T-helper 1 cell (primary cell): ENCODE results near the gene TROAP.
"Not testable (repeated sequence)": the region's sequence is repeated elsewhere in the genome, so short reads cannot be mapped to it uniquely, and the experiment has no call there.

Experiments used
- DNase-seq, 5 donors: peaks; one replicate each; pipeline ENCODE4 v3.0.0-alpha.2; 2012 to 2020

The TROAP gene

DNA sequence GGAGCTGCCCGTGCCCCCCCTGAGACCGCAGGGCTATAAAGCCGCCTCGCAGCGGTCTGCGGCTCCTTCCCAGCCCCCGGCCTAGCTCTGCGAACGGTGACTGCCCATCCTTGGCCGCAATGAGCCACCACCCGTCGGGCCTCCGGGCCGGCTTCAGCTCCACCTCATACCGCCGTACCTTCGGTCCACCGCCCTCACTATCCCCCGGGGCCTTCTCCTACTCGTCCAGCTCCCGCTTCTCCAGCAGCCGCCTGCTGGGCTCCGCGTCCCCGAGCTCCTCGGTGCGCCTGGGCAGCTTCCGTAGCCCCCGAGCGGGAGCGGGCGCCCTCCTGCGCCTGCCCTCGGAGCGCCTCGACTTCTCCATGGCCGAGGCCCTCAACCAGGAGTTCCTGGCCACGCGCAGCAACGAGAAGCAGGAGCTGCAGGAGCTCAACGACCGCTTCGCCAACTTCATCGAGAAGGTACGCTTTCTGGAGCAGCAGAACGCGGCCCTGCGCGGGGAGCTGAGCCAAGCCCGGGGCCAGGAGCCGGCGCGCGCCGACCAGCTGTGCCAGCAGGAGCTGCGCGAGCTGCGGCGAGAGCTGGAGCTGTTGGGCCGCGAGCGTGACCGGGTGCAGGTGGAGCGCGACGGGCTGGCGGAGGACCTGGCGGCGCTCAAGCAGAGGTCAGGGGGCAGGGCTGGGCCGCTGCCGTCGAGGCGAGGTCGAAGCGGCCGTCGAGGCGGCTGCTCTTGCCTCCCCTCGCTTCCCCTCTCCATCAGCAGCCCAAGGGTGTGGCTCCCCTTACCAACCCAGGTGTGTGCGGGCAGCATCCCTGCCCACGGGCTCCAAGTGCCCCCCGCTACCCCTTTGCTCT, 27.7 kb upstream of the TROAP start, which contains the start of gene PRPH:
PRPH (plus strand) TSS at position 66 of the 855 bp plus-strand sequence; CDS start at position 120, 54 bp downstream.
- no peak for DNase-seq

DNA sequence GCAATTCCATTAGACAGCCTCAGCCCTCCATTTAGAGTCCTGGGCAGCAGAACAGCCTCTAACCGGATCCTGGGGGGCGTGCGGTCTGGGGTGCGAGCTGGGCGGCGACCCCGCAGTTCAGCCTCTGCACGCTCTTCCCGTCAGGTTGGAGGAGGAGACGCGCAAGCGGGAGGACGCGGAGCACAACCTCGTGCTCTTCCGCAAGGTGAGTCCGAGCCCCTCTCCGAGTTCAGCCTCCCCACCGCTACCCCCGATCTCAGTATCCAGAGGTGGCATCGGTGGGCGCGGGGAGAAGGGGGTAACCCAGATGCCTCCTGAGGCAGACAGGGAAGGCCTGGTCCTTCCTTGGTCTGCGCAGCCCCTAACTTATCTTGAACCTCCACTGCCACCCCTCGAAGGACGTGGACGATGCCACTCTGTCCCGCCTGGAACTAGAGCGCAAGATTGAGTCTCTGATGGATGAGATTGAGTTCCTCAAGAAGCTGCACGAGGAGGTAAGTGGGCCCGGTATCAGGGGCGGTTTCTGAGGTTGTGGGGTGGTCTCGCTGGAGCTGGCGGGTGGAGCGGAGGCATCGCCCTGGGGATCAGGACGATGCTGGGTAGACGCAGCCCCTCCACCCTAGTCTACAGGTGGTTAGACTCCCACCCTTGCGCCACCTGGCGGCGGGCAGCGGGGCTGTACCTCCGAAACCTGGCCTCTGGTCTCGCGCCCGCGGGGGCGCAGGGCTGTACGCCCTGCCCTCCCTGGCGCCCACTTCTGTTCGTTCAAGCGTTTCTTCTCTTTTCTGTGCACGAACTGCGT, 26.8 kb upstream of the TROAP start:
- peak; percentile 33 to 60 (median 56) for DNase-seq

DNA sequence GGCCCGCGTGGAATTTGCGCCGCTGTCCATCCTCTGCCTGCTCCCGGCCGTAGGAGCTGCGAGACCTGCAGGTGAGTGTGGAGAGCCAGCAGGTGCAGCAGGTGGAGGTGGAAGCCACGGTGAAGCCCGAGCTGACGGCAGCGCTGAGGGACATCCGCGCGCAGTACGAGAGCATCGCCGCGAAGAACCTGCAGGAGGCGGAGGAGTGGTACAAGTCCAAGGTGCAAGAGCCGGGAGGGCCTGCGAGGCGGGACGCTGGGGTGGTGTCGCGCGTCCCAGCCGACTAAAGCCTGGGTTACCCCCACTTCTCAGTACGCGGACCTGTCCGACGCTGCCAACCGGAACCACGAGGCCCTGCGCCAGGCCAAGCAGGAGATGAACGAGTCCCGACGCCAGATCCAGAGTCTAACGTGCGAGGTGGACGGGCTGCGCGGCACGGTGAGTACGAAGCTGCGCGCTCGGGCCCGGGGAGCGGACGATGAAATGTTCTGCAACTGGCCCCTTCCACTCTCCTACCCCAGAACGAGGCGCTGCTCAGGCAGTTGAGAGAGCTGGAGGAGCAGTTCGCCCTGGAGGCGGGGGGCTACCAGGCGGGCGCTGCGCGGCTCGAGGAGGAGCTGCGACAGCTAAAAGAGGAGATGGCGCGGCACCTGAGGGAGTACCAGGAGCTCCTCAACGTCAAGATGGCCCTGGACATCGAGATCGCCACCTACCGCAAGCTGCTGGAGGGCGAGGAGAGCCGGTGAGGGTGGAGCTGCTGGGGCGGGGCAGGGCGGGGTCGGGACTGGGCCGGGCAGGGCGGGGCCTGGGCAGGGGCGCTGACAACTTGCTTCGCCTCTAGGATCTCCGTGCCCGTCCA, 26.0 kb upstream of the TROAP start:
- peak in 3 of 5 donors; percentile 16 to 56 (median 24) for DNase-seq

DNA sequence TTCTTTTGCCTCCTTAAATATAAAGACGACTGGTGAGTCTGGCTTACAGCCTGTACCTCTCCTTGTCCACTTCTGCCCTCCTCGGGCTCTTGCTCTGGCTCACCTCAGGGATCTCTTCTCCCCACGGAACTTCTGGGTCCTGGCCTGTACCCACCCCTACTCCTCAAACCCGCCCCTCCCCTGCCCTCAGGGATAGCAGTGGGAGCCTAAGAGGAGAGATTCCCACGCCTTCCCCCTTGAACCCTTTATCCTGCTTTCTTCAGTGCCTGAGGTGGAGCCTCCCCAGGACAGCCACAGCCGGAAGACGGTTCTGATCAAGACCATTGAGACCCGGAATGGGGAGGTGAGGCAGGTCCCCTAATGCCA, 25.4 kb upstream of the TROAP start:
- no peak for DNase-seq

DNA sequence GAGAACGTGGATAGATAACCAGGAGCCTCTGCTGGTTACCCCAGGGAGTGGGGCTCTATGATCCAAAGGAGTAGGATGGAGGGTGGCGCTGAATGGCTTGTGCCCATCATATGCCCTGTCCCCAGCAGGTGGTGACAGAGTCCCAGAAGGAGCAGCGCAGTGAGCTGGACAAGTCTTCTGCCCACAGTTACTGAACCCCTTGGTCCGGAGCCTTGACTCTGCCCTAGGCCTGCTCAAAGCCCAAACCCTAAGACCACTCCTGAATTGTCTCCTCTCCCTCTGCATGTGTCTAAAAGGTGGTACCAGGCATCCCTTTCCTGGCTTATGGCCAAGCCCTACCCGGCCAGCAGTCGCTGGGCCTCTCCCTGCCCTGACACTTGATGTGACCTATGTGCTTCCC, 24.9 kb upstream of the TROAP start:
- no peak for DNase-seq

DNA sequence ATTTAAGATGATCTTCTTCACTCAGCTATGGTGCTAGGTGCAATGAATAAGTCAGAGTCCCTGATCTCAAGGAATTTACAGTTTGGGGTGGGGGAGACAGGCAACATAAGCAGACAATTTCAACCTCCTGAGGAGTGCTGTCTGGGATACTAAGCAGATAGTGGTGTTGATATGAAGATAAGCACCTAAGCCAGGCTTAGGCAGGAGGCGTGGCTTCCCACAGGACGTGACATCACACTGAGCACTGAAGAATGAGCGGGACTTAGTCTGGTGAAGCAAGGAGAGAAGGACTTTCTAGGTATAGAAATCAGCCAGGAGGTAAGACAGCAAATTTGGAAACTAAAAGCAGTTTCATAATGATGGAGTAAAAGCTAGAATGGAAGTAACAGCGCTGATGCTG, 21.3 kb upstream of the TROAP start:
- peak in 1 of 5 donors; percentile 61 for DNase-seq

DNA sequence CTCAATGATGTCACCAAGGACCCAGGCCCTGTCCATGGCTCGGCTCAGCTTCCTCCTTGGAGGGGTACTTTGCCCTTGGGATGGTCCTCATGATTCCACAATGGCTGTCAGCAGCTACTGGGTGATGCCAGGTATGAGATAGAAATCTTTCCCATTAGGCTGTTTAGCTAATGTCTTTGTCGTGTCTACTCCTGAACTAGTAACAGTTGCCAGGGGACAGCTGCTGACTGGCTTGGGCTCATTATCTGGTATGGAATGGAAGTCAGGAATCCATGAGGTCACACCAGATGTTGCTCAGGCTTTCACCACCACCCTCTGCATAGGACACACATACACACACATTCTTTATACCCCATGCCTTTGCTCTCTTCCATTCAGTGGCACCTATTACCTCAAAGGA, 18.9 kb upstream of the TROAP start:
- DNase-seq: no peak

DNA sequence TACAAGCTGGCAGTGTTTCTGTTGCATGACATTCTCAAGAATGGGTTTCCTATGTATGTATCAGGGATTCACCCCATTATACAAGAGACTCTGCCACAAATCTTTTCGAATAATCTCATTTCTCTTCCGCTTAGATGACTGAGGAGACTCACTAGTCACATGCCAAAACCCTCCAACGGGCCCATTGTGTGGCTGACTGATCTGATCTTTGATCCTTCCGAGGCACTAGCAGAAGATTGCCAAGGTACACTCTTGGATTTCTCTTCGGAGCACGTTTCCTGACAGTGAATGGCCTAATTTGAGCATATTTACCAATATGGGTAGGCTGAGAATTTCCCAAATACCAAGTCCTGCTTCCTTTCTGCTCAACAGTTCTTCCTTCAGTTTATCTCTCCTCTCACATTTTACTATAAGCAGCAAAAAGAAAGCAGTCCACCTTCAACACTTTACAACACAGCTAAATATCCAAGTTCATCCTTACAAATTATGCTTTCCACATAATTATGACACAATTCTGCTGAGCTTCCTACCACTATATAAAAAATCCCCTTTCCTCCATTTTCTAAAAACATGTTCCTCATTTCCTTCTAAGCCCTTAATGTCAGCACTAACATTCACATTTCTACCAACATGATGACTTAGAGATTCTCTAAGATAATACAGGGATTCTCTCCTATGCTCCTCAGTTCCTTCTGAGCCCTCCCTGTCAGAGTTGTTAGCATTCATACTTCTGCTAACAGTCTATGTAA, 17.1 kb upstream of the TROAP start:
- no peak for DNase-seq

DNA sequence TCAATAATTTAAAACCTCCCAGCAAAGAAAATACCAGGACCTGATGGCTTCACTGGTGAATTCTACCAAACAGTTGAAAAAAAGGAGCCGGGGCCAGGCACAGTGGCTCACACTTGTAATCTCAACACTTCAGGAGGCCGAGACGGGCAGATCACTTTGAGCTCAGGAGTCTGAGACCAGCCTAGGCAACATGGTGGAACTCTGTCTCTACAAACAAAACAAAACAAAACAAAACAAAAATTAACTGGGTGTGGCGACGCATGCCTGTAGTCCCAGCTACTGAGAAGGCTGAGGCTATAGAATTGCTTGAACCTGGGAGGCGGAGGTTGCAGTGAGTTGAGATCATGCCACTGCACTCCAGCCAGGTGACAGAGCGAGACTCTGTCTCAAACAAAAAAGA, 13.7 kb upstream of the TROAP start:
- no peak for DNase-seq

DNA sequence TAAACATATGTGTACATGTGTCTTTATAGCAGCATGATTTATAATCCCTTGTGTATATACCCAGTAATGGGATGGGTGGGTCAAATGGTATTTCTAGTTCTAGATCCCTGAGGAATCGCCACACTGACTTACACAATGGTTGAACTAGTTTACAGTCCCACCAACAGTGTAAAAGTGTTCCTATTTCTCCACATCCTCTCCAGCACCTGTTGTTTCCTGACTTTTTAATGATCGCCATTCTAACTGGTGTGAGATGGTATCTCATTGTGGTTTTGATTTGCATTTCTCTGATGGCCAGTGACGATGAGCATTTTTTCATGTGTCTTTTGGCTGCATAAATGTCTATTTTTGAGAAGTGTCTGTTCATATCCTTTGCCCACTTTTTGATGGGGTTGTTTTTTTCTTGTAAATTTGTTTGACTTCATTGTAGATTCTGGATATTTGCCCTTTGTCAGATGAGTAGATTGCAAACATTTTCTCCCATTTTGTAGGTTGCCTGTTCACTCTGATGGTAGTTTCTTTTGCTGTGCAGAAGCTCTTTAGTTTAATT, 12.5 kb upstream of the TROAP start:
- DNase-seq: not testable (repeated sequence)

DNA sequence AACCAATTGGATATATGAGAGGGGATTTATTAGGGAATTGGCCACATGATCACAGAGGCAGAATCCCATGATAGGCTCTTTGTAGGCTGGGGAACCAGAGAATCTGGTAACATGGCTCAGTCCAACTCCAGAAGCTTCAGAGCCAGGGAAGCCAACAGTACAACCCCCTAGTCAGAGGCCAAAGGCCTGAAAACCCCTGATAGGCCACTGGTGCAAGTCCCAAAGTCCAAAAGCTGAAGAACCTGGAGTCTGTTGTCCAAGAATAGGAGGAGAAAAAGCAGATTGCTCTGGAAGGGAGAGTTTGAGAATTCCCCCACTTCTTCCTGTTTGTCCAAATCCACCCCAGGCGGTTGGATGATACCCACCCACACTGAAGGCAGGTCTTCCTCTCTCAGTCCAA, 8.2 kb upstream of the TROAP start:
- no peak for DNase-seq

DNA sequence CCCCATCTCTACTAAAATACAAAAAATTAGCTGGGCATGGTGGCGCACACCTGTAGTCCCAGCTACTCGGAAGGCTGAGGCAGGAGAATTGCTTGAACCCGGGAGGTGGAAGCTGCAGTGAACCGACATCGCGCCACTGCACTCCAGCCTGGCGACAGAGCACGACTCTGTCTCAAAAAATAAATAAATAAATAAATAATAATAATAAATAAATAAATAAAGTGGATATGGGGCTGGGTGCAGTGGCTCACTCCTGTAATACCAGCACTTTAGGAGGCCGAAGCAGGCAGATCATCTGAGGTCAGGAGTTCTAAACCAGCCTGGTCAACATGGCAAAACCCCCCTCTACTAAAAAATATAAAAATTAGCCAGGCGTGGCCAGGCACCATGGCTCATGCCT, 5.9 kb upstream of the TROAP start:
- DNase-seq: not testable (repeated sequence)

DNA sequence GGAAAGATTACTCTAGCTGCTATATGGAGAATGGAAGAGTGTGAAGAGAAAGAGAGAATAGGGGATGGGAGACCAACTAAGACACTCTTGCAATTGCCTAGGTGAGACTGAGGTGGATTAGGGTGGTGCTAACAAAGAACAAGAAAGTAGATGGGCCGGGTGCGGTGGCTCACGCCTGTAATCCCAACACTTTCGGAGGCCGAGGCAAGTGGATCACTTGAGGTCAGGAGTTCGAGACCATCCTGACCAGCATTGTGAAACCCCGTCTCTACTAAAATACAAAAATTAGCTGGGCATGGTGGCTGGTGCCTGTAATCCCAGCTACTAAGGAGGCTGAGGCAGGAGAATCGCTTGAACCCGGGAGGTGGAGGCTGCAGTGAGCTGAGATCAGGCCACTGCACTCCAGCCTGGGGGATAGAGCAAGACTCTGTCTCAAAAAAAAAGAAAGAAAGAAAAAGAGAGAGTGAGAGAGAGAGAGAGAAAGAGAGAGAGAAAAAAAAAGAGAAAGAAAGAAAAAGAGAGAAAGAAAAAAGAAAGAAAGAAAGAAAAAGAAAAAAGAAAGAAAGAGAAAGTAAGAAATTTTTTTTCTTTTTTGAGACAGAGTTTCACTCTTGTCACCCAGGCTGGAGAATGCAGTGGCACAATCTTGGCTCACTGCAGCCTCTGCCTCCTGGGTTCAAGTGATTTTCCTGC, 2.5 kb upstream of the TROAP start:
- DNase-seq: not testable (repeated sequence)

DNA sequence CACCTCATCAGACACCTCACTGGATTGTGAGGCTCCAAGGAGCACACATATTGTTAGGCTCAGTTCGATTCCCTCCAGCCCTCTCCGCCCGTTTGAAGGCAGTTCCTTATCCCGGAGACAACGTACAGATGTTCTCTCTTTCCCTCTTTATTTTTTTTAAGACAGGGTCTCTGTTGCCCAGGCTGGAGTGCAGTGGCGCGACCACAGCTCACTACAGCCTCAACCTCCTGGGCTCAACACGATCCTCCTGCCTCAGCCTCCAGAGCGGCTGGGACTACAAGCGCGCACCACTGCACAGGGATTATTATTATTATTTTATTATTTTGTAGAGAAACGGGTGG, 718 bp upstream of the TROAP start:
- no peak for DNase-seq

DNA sequence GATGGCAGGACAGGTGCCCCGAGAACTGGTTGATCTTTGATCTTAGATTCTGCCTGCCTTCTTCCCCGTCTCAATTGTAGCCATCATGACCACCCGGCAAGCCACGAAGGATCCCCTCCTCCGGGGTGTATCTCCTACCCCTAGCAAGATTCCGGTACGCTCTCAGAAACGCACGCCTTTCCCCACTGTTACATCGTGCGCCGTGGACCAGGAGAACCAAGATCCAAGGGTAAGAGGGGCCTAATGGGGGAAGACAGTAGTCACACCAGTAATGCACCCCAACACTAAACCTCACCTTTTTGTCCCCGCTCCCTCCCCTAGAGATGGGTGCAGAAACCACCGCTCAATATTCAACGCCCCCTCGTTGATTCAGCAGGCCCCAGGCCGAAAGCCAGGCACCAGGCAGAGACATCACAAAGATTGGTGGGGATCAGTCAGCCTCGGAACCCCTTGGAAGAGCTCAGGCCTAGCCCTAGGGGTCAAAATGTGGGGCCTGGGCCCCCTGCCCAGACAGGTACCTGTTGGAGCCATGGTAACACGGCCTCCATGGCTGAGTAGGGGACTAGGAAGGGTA, 556 bp downstream of the TROAP start:
- DNase-seq: no peak

DNA sequence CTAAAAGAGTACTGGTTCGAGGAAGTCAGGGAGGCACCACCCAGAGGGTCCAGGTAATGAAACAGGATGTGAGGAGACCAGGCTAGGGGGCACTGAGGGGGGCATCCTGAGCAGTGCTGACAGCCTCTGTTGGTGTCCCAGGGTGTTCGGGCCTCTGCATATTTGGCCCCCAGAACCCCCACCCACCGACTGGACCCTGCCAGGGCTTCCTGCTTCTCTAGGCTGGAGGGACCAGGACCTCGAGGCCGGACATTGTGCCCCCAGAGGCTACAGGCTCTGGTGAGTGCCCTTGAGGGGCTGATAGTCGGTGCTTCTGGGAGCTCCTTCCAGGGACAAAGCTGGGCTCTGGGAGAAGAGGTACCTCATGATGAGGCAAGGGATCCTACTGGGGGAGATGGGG, 2.6 kb downstream of the TROAP start:
- DNase-seq: no peak

DNA sequence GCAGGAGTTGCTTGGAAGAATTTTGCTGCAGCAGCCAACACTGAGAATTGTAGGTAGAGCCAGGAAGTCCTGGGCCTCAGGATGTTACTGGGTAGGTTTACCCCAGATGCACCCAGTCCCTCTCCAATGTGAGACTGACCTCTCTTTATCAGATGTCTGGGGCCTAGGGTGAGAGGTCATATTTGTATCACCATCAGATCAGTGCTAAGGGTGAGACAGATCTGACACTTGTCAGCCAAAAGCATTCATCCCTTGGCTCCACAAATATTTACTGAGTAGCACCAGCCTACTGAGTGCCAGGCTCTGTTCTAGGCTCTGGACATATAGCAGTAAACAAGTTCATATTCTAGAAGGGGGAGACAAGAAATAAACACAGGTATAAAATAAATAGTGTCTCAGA, 4.3 kb downstream of the TROAP start:
- no peak for DNase-seq

DNA sequence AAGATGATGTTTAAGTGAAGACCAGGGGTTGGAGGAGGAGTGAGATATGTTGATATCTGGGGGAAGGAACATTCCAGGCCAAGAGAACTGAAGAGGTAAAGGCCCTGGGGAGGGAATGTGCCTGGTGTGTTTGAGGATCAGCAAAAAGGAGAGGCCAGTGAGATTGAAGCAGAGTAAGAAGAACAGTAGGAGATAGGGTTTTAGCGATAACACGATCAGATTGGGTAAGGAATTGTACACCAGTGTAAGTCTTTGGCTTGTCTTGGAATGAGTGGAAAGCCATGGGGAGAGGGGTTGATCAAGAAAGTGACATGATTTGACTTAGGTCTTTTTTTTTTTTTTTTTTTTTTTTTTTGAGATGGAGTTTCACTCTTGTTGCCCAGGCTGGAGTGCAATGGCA, 4.8 kb downstream of the TROAP start:
- DNase-seq: no peak

DNA sequence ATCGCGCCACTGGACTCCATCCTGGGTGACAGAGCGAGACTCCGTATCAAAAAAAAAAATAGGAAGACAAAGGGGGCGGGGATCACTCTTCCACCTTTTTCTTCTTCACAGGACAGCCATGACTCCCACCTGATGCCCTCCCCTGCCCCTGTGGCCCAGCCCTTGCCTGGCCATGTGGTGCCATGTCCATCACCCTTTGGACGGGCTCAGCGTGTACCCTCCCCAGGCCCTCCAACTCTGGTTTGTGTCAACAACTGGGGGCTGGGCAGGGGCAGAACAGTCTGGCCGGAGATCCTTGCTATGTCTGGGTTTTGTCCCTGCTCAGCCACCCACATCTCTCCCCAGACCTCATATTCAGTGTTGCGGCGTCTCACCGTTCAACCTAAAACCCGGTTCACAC, 5.8 kb downstream of the TROAP start:
- no peak for DNase-seq

DNA sequence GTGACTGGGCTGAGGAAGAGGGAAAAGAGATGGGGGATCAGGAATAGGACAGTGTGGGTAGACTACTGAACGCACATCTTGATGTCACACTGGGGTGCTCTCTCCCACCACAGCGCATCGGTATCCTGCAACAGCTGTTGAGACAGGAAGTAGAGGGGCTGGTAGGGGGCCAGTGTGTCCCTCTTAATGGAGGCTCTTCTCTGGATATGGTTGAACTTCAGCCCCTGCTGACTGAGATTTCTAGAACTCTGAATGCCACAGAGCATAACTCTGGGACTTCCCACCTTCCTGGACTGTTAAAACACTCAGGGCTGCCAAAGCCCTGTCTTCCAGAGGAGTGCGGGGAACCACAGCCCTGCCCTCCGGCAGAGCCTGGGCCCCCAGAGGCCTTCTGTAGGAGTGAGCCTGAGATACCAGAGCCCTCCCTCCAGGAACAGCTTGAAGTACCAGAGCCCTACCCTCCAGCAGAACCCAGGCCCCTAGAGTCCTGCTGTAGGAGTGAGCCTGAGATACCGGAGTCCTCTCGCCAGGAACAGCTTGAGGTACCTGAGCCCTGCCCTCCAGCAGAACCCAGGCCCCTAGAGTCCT, 7.1 kb downstream of the TROAP start:
- DNase-seq: no peak
